Measurements from ENCODE around the gene EXOC6.

The EXOC6 gene, protein sequence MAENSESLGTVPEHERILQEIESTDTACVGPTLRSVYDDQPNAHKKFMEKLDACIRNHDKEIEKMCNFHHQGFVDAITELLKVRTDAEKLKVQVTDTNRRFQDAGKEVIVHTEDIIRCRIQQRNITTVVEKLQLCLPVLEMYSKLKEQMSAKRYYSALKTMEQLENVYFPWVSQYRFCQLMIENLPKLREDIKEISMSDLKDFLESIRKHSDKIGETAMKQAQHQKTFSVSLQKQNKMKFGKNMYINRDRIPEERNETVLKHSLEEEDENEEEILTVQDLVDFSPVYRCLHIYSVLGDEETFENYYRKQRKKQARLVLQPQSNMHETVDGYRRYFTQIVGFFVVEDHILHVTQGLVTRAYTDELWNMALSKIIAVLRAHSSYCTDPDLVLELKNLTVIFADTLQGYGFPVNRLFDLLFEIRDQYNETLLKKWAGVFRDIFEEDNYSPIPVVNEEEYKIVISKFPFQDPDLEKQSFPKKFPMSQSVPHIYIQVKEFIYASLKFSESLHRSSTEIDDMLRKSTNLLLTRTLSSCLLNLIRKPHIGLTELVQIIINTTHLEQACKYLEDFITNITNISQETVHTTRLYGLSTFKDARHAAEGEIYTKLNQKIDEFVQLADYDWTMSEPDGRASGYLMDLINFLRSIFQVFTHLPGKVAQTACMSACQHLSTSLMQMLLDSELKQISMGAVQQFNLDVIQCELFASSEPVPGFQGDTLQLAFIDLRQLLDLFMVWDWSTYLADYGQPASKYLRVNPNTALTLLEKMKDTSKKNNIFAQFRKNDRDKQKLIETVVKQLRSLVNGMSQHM

DNA sequence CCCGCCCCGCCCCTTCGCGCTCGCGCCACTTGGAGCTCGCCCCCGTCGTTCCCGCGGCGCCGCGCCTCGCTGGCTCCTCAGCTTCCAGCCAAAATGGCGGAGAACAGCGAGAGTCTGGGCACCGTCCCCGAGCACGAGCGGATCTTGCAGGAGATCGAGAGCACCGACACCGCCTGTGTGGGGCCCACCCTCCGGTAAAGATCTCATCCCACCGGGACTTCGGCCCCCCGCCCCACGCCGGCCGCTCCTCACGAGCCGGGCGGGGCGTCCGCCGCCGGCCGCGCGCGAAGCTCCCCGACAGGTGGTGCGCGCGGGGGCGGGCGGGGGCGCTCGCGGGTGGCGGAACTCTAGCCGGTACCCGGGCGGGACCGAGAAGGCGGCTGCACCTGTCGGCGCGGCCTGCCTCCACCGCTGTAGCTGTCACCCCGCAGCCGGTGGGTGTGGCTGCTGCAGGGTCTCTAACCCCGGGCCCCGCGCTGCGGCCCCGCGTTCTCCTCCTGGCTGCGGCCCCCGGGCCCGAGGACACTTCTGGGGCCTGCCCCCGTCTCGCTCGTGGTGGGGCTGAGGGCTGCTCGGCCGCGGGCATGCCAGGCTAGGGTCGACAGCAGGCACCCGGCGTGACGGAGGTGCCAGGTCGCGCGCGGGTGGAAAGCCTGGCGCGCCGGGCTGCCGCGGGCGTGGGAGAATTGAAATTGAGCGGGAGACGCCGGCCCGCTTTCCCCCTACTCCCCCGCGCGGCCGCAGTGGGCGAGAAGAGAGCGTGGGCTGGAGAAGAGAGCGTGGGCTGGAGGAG is at the start of gene EXOC6:
EXOC6 (plus strand) TSS at position 80 of the 793 bp plus-strand sequence; CDS start at position 94, 14 bp downstream.
- peak; percentile 58 for DNase-seq

DNA sequence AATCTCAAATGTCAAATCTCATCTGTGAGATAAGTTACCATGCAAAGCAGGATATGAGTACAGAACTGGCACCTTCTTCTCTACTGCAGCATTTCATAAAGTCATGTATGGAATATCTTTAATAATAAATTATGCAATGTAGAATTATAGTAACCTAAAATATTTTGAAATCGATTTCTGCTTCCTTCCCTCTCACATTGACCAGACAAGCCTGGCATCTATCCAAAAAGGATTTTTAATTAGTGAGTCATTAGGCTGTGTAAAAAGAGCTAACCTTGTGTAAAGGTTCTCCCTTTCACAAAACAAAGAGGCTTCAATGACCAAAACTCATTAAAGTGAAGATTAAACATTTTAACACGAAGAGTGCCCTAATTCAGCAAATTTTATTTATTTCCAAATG is 48.8 kb upstream of the EXOC6 start:
- DNase-seq = no peak

DNA sequence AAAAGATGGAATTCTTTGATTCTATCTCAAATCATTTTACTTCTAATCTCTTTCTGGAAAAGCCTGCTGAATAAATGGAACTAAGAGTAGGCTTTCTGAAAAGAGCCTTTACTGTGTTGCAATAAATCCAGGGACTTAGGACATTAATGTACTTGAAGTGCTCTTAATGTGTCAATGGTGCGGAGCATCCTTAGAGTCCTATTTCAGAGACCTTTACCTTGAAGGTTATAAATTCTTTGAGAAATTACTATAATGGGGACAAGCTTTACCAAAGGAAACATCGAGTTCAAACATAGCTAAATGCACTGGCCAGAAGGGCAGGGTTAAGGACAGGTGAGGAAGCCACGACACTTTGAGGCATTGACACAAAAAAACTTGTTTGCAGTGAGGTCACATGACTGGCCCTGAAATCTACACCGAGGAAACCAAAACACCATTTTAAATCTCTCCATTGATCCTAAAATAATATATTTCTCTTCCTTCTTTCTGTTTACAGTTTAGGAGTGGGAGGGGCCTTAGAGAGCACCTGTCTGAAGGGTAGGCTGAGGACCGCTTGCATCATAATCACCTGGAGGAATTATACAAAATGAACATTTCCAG is 48.1 kb upstream of the EXOC6 start:
- DNase-seq = no peak

DNA sequence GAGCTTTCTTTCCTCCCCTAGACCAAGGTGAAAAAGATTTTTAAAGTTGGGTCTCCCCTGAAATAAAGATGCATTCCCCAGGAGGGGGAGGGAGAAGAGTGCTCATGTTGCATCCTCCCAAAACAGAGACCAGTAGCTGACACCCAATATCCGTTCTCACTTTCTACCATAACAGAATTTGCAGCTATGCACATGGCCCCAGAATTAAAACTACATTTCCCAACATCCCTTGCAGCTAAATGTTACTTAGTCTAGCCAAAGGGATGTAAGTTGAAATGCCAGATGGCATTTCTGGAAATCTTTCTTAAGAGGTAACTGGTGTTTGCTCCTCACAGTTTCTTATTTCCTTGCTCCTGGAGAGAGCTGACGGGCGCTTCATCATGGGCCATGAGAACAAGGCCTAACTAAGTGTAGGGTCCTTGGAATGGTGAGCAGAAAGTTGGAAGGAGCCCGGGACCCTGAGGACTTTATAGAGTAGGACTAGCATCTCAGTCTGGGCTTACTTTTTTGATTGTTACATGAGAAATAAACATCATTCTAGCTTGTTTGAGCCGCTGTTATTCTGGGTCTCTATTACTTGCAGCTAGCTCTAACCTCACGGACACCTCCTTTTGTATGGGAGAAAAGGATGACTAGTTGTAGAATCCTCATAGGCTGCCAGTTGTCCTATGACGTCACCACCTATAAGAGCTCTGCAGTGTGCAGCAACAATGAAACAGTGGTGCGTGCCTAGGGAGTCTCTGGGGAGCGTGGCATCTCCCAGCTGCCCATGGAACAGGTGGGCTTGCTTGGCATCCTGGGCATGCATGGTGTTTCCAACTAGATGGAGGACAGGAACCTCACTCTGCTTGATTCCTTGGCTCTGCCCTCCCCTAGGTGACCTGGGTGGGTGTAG is 46.1 kb upstream of the EXOC6 start:
- no peak for DNase-seq

DNA sequence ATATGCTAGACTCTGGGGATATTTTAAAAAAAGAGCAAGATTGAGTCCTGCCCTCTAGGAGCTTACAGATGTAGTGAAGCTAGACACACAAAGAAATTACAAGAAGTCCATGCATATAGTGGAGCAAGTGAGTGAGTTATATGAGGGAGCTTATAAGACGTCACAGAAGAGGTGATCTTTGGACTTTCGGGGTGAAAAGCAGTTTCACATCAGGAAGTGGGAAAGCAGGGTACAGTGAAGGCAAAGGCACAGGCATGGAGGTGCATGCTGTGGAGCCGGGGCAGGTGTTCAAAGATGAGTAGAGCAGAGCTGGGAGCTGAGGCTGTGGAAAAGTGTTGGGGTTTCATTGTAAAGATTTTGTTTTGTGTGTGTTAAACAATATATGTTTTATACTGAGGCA is 38.5 kb upstream of the EXOC6 start:
- DNase-seq = no peak

DNA sequence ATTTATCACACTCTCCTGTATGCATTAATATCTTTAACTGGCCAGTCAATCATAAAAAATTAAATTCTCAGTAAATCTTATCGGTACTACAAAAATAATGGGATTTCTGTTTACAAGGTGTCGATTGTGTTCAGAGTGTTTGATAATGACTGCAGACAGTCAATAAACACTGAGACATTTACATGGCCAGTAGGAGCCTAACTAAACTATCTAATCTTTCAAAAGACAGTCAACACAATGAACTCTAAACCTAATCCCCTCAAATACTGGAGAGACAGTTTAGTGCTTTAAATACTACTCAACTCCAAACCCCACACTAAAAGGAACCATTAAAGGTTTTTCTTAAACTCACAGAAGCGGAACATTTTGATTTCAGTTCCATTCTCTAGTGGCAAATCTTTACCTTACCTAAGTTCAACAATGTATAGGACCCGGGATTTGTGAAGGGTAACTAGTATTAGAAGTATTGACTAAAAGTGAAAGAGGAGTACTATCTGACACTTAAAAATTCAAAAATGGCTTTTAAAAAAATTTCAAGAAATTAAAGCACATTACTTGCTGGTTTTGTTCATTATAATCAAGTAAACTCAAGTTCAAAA is 37.3 kb upstream of the EXOC6 start:
- no peak for DNase-seq

DNA sequence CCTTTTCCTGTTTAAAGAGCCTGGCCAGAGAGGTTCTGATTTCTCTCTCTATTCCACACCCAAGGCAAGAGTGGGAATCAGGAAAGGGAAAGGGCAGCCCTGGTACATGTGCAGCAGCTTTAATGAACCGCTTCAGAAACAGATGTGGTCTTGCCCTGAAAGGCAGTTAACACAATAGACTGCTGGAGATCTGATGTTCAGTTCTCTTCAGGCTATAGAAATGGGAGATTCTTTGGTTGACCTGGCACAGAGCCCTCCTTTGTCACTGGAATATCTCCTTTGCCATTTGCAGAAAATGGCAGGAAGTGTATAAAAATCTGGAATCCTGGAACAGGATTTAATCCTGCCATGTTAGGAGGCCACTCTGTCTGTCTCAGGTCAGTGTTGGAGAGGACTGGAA is 36.3 kb upstream of the EXOC6 start:
- DNase-seq = no peak

DNA sequence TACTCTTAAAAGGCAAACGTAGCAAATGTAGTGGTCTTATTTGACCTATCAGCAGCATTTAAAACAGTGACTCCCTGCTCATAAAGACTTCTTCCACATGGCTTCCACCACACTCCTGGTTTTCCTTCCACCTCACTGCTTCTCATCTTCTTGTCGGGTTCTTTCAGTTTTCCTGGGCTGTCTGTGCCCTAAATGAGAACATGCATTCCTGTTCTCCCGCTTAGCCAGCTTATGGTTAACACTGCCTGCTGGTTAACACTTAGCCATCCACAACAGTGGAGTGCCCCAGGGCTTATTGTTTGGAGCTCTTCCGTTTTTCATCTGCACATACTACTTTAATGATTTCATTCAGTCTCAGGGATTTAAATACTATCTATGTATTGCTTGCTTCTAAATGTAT is 34.3 kb upstream of the EXOC6 start:
- no peak for DNase-seq

DNA sequence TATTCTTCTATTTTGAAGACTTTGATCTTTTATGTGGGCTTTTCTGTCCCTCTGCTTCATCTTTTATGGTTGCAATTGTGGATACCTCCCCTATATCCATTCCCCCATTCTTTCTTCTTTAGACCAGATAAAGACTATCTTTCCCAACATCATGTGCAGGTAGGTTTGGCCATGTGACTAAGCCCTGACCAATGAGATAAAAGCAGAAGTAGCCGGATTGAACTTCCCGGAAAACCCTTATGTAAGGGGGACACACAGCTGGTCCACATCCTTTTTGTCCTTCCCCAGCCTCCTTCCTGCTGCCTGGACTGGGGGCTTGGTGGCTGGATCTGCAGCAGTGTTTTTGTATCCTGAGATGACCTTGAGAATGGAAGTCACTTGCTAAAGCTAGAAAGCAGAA is 33.5 kb upstream of the EXOC6 start:
- DNase-seq = no peak

DNA sequence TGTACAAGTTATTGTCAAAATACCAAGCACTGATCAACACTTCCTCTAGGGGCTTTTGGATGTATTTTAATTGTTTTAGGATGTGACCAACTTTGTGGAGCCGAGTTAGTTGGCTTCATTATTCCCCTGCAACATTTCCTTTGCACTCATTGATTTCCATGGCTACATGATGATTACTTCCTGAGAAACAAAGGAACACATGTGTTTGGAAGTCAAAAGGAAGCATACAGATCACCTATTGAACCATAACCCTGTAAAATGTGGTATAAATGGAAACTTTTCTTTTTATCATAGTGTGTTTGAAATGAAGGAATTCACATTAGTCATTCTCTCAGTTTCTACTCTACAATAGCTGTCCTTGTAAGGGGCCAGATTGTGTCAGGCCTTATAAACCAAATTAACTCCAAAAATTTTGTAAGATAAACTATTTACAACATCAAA is 32.2 kb upstream of the EXOC6 start:
- DNase-seq = no peak

DNA sequence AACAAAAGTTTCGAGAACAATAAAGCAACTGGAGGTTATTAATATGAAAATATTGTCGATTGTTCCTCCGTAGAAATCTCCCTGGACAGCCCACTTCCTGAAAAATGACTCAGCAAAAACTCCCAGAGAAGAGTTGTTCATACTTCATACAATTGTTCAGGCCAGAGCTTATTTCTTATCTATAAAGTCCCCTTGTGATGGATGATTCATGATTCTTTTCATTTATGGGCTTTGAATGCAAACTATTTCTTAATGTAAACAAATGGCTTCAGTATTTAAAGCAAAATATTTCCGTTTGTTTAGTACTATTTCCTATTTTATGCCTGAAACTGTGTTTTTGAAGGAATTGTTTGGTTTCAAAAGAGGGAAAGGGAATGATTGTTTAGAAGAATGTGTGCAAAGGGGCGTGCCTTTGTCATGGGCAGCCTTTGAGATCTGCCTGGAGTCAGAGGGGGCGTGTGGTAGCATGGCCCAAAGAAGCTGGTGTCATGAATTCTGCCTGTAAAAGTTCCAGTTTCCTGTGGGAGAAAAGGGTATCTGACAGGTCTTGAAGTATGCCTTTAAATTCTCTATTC is 26.2 kb upstream of the EXOC6 start:
- no peak for DNase-seq

DNA sequence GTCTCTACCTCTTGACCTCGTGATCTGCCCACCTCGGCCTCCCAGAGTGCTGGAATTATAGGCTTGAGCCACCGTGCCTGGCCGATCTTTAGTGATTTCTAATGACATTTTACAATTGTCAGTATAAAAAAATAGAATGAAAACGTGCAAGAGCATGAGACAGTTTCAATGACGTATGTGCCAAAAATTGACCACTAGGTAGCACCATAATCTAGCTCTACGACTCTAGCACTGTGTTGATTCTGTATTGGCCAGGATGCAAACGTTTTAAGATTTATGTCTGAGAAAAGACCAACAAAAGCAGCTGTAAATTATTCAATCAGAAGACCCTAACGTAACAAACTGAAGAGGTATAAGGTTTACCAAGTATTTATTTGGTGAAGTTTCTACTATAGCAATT is 25.4 kb upstream of the EXOC6 start:
- no peak for DNase-seq

DNA sequence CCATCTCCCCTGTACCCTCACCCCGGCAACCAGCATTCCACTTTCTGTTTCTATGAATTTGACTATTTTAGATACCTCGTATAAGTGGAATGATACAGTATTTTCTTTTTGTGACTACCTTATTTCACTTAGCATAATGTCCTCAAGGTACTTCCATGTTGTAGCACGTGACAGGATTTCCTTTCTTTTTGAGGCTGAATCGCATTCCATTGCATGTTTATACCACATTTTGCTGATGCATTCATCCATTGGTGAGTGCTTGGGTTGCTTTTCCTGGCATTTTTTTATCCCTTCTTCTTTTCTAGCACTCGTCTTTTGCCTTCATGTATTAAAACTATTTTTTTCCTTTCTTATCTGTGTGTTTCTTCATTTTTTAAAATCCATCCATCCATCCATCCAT is 22.3 kb upstream of the EXOC6 start:
- no peak for DNase-seq

DNA sequence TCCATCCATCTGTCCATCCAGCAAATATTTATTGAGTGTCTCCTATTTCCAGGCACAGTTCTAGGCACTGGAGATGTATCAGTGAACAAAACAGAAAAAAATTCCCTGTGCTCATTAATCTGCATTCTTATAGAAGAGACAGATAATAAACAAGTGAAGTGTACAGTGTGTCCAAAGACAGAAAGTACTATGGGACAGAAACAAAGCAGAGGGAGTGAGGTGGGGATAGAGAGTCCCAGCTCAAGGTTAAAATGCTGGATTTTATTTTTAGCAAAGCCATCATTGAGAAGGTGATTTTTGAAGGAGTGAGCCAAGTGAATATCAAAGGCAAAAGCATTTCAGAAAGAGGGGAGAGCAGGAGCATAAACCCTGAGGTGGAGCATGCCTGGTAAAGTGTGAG is 21.8 kb upstream of the EXOC6 start:
- no peak for DNase-seq

DNA sequence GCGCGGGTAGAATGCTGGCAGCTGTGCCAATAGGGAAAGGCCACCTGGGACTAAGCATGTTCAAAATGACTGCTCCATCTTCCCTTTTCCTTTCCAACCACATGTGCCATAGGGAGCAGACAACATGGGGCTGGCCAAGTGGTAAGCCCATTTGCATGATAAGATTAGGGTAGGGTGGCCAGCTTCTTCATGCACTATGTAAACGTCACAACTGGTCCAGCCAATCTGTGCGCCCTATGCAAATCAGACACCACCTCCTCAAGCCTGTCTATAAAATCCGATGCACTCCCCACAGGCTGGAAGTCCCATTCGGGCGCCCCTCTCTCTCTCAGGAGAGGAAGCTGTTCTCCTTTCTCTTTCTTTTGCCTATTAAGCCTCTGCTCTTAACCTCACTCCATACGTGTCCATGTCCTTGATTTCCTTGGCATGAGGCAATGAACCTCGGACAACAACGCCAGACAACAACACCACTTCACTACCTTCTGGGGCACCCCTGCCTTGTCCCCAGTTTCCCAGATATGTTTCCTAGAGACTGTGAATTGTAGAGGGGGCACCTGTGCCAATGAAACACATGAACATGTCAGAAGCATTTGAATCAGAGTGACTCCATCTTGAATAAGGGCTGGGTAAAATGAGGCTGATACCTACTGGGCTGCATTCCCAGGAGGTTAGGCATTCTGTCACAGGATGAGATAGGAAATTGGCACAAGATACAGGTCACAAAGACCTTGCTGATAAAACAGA is 19.1 kb upstream of the EXOC6 start:
- no peak for DNase-seq

DNA sequence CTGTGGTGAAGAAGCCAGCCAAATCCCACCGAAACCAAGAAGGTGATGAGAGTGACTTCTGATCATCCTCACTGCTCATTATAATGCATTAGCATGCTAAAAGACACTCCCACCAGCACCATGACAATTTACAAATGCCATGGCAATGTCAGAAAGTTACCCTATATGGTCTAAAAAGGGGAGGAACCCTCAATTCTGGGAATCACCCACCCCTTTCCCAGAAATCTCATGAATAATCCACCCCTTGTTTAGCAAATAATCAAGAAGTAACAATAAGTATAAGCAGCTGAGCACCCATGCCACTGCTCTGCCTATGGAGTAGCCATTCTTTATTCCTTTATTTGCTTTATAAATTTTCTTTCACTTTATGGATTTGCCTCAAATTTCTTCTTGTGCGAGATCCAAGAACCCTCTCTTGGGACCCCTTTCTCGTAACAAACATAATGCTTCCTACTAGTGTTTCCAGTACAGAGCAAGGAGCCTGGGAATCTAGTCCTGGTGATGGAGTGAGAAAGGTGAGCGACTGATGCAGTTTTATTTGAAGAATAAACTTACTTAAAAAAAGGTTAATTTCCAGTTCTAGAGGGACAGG is 18.4 kb upstream of the EXOC6 start:
- no peak for DNase-seq

DNA sequence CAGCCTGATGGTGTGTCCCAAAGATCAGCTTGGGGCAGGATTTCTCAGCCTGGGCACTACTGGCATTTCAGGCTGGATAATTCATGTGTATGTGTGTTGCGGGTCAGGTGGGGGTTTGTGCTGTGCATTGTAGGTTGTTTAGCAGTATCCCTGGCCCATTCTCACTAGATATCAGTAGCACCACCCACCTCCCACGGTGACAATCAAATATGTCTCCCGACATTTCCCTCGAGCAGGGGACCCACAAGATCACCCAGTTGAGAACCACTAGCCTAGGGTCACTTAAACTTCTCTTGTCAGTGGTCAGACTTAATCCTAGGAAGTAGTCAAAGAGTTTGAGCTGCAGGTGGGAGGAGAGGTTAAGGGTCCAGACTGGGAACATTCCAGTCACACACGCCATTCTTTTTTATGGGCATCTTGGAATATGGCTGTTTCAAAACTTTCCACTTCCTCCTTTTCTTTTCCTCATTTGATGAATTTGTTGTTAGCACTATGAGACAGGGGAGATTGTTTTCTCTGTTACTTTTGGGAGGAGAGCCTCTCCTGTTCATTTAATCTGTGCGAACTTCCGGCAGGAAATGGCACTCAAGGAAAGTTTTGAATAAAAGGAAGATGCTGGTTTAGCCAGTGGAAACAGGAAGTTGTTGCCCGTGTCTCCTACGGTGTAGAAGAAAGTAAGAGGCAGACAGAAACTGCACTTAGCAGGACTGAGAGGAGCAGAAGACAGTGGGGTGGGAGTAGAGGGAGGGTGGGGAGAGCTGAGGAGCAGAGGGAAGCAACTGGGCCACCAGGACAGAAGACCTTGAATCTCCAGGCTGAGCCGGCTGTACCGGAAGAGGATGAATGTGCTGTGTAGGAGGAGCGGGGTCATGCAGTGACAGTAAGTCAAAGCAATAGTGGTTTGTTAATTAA is 17.6 kb upstream of the EXOC6 start:
- DNase-seq = no peak

DNA sequence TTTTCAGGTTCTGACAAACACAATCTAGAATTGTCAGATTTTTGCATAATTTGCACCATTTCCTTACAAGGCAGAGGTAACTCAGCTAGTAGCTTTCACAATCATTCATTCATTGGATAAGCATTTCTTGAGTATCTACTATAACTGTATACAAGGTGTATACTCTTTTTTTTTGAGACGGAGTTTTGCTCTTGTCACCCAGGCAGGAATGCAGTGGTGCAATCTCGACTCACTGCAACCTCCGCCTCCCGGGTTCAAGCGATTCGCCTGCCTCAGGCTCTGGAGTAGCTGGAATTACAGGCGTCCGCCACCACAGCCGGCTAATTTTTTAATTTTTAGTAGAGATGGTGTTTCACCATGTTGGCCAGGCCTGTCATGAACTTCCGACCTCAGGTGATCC is 16.2 kb upstream of the EXOC6 start:
- DNase-seq = no peak
